GM18868 (cell line): ENCODE results near the gene ZNF467.

ENCODE experiments used
- ATAC-seq: cut with Tn5 transposase; IDR thresholded peaks from one replicate; pipeline ENCODE4 v1.9.1; 2021; ENCODE audit warnings: mild to moderate bottlenecking, moderate library complexity; ENCODE audit not compliant: unreplicated experiment

ZNF467 gene

DNA sequence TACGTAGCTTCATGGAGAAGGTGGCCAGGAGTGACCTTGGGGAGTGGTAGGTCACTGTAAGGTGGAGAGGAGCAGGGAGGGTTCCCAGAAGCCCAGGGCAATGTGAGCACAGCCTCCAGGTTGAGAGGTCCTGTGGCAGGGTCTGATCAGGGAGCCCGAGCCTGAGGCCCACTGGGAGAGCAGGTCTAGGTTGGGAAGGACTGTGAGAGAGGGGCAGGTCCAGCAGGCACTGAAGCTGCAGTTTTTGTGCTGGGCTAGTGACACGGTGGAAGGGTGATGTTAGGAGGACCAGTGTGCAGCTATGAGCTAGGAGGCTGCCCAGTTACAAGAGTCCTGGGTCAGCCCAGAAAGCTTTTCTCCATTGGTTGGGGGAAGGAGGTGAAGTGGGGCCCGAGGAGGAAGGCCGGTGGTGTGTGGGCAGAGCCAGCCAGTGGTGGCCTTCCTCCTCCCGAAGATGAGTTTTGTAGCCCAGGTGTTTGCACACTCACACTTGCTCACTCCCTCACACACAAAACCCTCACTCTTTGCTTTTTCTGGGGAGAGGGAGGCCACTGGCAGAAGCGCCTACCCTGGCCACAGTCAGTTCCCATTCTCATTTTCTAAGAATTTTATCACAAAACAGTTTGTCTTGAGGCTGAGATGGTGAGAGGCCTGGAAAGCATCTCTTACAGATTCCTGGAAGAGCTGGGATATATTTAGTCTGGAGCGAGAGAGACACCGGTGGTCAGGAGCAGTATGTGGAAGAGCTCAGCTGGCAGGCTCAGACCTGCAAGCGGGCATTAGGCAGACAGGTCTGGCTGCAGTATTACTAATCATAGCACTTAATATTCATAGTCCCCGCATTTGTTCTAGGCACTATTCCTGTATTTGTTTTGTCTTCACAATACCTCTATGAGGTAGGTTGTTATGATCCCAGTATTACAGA lies 57.1 kb downstream of the ZNF467 start:
- ATAC-seq, result no peak

DNA sequence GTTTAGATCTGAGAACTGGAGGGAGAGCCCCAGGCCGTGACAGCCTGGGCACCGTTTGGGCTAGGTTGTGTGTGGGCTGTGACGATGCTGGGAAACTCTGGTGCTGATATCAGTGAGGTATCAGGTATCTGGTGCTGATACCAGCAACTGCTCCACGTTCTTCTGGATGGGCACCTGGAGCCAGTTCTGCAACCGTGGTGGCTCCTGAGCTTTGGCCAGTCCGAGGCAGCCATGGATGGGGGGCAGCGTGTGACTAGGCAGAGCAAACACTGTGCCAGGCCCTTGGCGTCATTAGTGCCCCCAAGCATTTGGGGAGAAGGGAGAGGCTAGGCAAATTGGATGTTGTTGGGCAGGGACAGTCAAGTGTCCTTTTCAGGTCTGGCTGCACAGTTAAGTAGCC lies 57.9 kb downstream of the ZNF467 start:
- no peak for ATAC-seq

- ATAC-seq, result peak; percentile 17
Measured at GRCh38 chr7:149714910-149715471, 58.4 kb downstream of the ZNF467 start.
